GM21737 (cell line): ENCODE measurements around the gene DVL3.
"Not testable (repeated sequence)": the region's sequence is repeated elsewhere in the genome, so short reads cannot be mapped to it uniquely, and the experiment has no call there.

Source experiments
- ATAC-seq: cut with Tn5 transposase; IDR thresholded peaks from one replicate; pipeline ENCODE4 v1.9.1; 2021; ENCODE audit warnings: mild to moderate bottlenecking, moderate library complexity; ENCODE audit not compliant: unreplicated experiment

DVL3 gene

DNA sequence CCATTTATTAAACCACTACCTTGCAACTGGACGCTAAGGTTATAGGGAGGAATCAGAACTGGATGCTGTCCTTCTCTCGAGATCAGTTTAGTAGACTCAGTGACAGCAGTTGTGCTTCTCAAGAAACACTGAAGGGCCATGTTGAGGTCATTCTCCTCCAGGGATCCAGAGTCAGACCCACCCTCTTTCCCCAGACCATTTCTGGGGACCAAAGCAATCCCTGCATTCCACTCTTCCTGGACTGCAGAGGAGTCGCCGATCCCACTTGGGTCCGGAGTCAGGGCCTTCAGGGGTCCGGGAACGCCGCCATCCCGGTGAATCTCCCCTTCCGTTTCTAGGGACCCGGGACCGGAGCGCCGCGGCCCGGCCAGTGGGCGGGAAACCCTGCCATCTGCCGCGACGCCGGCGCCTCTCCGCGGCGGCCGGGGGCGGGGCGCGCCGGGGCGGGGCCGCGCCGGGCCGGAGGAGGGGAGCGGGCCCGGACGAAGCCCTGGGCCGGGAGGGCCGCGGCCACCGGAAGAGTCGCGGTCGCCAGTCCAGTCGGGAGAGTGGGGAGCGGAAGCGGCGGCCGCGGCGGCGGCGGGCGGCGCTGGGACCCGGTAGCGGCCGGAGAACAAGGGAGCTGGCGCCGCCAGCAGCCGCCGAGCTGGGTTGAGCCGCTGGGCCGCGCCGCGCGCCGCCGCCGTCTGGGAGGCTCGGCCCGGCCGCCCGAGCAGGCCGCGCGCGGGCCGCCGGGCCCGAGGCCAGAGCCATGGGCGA lies at the start of gene DVL3:
TSS of gene DVL3 (plus strand) at position 493 of the 759 bp plus-strand sequence. CDS start at position 752, 259 bp downstream.
- ATAC-seq, result peak; percentile 90

DNA sequence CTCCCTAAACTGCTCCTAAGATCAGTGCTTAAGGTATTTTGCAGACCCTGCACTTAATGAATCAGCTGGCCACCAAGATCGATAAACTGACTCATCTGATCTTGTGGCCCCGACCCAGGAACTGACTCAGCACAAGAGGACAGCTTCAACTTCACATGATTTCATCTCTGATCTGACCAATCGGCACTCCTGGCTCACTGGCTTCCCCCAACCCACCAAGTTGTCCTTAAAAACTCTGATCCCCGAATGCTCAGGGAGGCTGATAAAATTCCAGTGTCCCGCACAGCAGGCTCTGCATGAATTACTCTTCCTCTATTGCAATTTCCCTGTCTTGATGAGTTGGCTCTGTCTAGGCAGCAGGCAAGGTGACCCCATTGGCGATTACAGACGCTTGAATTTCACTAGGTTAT lies 44.9 kb upstream of the DVL3 start:
- ATAC-seq, result no peak

DNA sequence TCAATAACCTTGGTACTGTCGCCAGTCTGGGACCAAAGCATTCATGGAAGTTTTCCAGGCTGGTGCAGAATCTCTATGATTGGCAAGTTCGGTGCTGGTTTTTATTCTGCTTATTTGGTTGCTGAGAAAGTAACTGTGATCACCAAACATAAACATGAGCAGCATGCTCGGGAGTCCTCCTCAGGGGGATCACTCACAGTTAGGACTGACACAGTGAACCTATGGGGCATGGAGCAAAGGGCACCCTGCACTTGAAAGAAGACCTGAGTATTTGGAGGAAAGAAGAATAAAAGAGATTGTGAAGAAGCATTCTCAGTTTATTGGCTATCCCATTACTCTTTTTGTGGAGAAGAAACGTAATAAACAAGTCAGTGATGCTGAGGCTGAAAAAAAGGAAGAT lies 39.2 kb upstream of the DVL3 start:
- ATAC-seq, result no peak

DNA sequence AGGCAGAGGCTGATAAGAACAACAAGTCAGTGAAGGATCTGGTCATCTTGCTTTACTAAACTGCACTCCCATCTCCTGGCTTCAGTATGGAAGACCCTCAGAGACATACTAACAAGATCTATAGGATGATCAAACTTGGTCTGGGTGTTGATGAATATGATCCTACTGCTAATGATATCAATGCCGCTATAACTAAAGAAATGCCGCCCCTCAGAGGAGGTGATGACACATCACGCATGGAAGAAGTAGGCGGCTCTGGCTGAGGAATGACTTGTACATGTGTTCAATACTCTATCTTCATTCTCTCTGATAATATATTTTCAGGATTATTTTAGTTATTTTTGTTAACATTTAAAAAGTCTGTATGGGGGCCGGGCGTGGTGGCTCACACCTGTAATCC lies 37.5 kb upstream of the DVL3 start:
- ATAC-seq, result no peak

DNA sequence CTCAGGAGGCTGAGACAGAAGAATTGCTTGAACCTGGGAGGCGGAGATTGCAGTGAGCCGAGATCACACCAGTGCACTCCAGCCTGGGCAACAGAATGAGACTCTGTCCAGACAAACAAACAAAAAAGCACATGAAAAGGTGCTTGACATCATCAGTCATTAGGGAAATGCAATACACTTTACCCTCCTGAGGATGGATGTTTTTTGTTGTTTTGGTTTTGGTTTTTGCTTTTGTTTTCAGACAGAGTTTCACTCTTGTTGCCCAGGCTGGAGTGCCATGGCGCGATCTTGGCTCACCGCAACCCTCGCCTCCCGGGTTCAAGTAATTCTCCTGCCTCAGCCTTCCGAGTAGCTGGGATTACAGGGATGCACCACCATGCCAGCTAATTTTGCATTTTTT lies 34.1 kb upstream of the DVL3 start:
- not testable (repeated sequence) for ATAC-seq

- no peak for ATAC-seq
Observed at GRCh38 chr3:184126006-184126405, 29.2 kb upstream of the DVL3 start.

- ATAC-seq, result no peak
Observed at GRCh38 chr3:184129012-184129411, 26.2 kb upstream of the DVL3 start.

GRCh38 chr3:184132945-184133344 lies 22.2 kb upstream of the DVL3 start:
- no peak for ATAC-seq

- no peak for ATAC-seq
Observed at GRCh38 chr3:184133840-184134745, 21.1 kb upstream of the DVL3 start.

- ATAC-seq, result no peak
Observed at GRCh38 chr3:184134746-184135148, 20.4 kb upstream of the DVL3 start.

- peak; percentile 86 for ATAC-seq
Observed at GRCh38 chr3:184135149-184135910, 19.8 kb upstream of the DVL3 start, which contains the start of gene EIF2B5. Gene EIF2B5, plus strand, starts transcription at chr3:184135358. Its CDS starts 28 bp downstream, at chr3:184135386.

DNA sequence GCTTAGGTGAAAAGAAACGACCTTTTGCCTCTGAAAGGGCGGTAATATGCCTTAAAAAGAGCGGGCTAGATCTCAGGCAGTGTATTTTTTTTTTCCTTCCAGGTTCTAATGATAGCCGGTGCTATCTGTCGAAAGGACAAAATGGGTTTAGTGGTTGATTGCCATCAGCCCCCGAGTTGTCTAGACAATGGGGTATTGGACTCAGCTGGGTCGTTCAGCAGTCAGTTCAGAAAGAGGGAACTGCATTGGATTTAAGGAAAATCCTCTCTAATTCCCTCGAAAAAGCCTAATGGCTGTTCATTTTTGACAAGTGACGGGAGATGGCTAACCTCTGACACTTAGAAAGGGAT lies 19.3 kb upstream of the DVL3 start:
- ATAC-seq, result no peak

- ATAC-seq, result no peak
Observed at GRCh38 chr3:184140436-184140835, 14.7 kb upstream of the DVL3 start.

- ATAC-seq, result no peak
Observed at GRCh38 chr3:184142199-184142598, 13.0 kb upstream of the DVL3 start.

GRCh38 chr3:184143327-184143726 lies 11.8 kb upstream of the DVL3 start:
- no peak for ATAC-seq

- ATAC-seq, result no peak
Observed at GRCh38 chr3:184144505-184144904, 10.7 kb upstream of the DVL3 start.

DNA sequence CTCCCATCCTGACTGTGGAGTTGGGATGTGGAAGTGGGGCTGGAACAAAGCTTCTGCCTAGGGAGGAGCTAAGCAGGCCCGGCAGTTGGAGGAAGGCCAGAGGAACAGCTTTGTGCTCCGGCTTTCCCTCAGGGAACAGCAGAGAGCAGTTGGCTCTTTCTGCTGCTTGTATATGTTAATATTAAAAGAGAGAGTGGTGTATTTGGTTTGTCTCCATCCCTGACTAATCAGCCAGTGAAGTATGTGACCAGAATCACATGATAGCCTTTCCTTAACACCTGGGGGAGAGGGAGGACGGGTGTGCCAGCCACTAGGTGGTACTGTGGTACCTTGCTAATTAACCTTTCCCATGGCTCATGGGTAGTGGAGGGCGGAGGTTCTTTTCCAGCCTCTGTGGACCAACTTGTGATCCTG lies 10.1 kb upstream of the DVL3 start:
- no peak for ATAC-seq

- ATAC-seq, result no peak
Observed at GRCh38 chr3:184145751-184146270, 9.4 kb upstream of the DVL3 start.

DNA sequence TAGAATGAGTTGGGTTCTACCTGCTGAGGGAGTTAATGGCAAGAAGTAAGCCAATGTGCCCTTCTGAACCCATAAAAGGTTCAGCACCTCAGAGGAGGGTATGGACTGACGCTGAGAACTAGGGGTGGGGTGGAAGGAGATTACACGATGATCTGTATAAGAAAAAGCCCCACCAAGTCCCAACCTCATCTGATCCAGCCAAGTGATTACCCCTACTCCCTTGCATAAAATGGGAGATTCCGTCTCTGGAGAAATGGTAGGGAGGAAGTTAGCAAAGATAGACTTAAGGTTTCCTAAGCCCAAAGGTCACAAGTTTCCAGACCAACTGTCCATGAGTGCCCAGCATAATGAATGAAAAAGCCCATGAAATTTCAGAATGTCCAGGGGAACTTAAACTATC lies 7.1 kb upstream of the DVL3 start:
- no peak for ATAC-seq

DNA sequence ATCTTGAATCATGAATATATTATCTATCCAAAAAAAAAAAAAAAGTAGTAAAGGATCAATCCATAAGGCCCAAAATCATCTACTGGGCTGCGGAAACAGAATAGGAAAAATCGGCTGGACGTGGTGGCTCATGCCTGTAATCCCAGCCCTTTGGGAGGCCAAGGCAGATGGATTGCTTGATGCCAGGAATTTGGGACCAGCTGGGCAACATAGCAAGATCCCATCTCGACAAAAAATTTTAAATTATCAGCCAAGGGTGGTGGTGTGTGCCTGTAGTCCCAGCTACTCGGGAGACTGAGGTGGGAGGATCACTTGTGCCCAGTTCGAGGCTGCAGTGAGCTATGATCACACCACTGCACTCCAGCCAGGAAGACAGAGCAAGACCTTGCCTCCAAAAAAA lies 6.1 kb upstream of the DVL3 start:
- no peak for ATAC-seq

DNA sequence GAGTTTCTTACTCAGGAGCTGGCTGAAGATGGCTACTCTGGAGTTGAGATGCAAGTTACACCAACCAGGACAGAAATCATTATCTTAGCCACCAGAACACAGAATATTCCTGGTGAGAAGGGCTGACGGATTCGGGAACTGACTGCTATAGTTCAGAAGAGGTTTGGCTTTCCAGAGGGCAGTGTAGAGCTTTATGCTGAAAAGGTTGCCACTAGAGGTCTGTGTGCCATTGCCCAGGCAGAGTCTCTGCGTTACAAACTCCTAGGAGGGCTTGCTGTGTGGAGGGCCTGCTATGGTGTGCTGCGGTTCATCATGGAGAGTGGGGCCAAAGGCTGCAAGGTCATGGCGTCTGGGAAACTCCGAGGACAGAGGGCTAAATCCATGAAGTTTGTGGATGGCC lies 5.4 kb upstream of the DVL3 start:
- ATAC-seq, result not testable (repeated sequence)
